Ascending aorta (tissue), 2 donors: ENCODE measurements around the gene EFNA4. TPM values are rescaled to one million over a fixed set of nuclear protein-coding genes. Genes with fewer than 3 reads are reported as not detected.

Source experiments
- DNase-seq, 2 donors: peaks; one replicate each; pipeline ENCODE4 v3.0.0-alpha.2; 2019; ENCODE audit warnings: low spot score in 2 of 2
- H3K27ac ChIP-seq, 2 donors: fragments of 200-600 bp; sonication (generic); one replicate each; pipeline ENCODE4 v1.5.1; 2016 to 2017; ENCODE audit warnings: mild to moderate bottlenecking in 1 of 2
- H3K27me3 ChIP-seq: fragments of 200-600 bp; sonication (generic); one replicate; pipeline ENCODE4 v1.5.1; 2017
- H3K36me3 ChIP-seq, 2 donors: fragments of 200-600 bp; sonication (generic); one replicate each; pipeline ENCODE4 v1.5.1; 2016
- H3K4me1 ChIP-seq, 2 donors: fragments of 200-600 bp; sonication (generic); one replicate each; pipeline ENCODE4 v1.5.1; 2016 to 2017; ENCODE audit warnings: mild to moderate bottlenecking in 1 of 2
- H3K4me3 ChIP-seq, 2 donors: fragments of 200-600 bp; sonication (generic); one replicate each; pipeline ENCODE4 v1.5.1; 2016 to 2017; ENCODE audit warnings: mild to moderate bottlenecking in 1 of 2
- H3K9me3 ChIP-seq, 2 donors: fragments of 200-600 bp; sonication (generic); one replicate each; pipeline ENCODE4 v1.5.1; 2016
- intact Hi-C: fragments of 100-400 bp; cut with DNase I; formaldehyde crosslinking; loops from one replicate; pipeline ENCODE4 v1.15.1; 2023
- total RNA-seq: library from RNA; depleted of rRNA; stranded (reverse); fragments of >200 nt; gene quantifications from one replicate; pipeline ENCODE4 v1.1.0, GENCODE V29; 2016
- TF ChIP-seq, protein P1 (sequence below), 3 experiments: fragments of 200-600 bp in 2 of 3; fragments of 450-650 bp in 1 of 3; sonication (generic) in 2 of 3; IDR thresholded peaks; one replicate each; pipeline ENCODE4 v1.5.1; 2016 to 2019; ENCODE audit warnings: antibody characterized with exemption in 3 of 3, mild to moderate bottlenecking in 1 of 3, moderate library complexity in 1 of 3

Gene EFNA4
- total RNA-seq, 1 donor from 2014 or later = 11.2 TPM

DNA sequence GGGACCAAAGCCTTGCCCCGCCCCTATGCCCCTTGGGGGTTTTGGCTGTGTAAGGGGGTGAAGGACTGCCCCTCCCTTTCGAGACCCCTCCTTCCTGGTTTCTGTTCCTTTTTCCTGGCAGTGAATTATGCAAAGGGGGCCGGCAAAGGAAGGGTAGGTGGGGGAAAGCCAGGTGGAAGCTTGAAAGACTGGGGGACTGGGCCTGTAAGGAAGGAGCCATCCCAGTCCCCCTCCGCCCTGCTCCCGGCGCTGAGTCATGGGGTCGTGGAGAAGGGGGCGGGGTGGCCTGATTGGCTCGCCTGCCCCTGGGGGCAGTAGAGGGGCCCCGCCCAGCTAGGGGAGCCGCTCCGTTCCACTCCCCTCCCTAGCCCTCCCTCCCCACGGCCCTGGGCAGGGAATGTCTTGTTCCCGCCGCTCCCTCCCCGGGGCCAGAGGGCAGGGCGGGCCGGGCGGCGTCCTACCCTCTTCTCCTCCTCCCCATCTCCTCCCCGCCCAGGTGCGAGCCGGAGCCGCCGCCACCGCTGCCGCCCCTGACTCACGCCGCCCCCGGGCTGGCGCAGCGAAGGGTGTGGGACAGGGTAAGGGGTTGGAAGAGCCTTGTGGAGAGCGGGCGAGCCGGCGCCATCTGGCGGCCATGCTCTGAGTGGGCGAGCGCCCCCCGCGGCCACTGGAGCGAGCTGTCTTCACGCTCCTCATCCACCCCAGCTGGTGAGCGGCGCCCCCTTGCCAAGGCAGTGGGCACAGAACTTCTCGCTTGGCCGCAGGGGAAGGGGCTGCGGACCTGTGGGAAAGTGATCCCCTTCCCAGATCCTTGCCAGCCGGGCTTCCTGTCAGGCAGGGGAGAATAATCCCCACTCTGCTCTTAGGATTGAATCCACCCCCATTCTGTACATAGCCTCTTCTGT, 46.2 kb upstream of the EFNA4 start:
- Histone ChIP-seq H3K9me3 (no peaks in the 10 kb centered on the region), H3K36me3 (peaks cover 13 to 28% of the 10 kb centered on the region in 2 donors), H3K27ac (peak overlapping the region; percentile 82 to 89), H3K4me3 (peak overlapping the region; percentile 42 to 59), H3K4me1 (peaks cover 7 to 15% of the 10 kb centered on the region in 2 donors), H3K27me3 (no peaks in the 10 kb centered on the region)
- TF ChIP-seq, protein P1, sequence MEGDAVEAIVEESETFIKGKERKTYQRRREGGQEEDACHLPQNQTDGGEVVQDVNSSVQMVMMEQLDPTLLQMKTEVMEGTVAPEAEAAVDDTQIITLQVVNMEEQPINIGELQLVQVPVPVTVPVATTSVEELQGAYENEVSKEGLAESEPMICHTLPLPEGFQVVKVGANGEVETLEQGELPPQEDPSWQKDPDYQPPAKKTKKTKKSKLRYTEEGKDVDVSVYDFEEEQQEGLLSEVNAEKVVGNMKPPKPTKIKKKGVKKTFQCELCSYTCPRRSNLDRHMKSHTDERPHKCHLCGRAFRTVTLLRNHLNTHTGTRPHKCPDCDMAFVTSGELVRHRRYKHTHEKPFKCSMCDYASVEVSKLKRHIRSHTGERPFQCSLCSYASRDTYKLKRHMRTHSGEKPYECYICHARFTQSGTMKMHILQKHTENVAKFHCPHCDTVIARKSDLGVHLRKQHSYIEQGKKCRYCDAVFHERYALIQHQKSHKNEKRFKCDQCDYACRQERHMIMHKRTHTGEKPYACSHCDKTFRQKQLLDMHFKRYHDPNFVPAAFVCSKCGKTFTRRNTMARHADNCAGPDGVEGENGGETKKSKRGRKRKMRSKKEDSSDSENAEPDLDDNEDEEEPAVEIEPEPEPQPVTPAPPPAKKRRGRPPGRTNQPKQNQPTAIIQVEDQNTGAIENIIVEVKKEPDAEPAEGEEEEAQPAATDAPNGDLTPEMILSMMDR (IDR thresholded peaks at IDR 0.05) = peak; percentile 99 to 100 (median 99)
- DNase-seq = peak; percentile 68 to 96
- intact Hi-C loops = loop anchor here (1.0 to 2.0 kb wide), 5 partner anchors 16 to 80 kb away; partner anchors contain the start of genes CKS1B and PYGO2

DNA sequence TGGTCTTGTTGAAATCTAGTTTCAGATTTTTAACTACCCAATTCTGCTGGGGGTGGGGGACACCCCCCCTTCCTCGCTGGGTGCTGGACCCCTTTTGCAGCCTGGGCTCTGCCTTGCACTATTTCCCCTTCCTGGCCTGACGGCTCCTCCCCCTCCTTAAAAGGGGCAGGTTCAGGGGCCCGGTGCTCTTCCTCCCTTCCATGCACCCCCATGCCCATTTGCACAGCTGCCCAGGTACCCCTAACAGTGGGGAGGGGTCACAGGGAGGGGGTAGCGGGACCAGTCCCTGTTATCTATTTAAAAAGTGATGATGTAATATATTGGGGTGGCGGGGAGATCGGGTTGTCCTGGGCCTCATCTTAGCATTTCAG, 45.6 kb upstream of the EFNA4 start:
- TF ChIP-seq, protein P1 (IDR thresholded peaks at IDR 0.05) = no peak
- Histone ChIP-seq H3K4me1 (peaks cover 7 to 13% of the 10 kb centered on the region in 2 donors), H3K27me3 (no peaks in the 10 kb centered on the region), H3K36me3 (peaks cover 13 to 28% of the 10 kb centered on the region in 2 donors), H3K9me3 (no peaks in the 10 kb centered on the region), H3K4me3 (peak overlapping the region in 1 of 2 donors; percentile 59), H3K27ac (peak overlapping the region; percentile 82 to 89)
- intact Hi-C loops = loop anchor here (1.0 to 2.0 kb wide), 5 partner anchors 17 to 81 kb away; partner anchors contain the start of genes CKS1B and PYGO2
- no peak for DNase-seq

DNA sequence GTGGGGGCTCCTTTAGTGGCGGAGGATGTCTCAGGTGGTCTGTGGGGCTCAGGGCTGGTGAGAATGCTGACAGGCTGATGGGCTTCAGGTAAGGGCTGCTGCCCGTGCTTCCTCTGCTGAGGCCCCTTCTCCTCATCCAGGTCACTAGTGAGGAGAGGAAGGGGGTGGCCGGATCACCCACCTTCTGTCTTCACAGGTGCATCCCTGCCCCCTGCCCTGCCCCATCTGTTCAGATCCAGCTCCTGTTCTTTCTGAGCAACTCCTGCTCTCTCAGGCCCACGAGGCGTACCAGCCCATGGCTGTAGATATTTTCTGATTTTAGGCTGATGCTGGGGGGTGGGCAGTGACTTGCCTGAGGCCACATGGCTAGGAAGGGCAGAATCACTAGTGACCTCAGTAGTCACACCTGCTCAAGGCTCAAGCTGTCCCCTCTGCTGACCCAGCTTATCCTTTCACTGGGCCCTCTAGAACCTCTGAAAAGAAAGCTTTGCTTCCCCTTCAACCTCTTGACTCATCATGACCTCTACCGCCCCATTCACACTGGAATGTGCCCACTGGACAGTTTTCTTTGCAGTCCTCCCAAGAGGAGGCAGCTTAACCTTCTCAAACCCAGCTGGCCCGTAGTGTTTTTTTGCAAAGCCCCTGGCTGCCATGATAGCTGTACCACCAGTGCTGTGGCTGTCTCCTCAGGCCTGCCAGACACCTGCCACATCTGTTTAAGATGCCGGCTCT, 44.8 kb upstream of the EFNA4 start:
- intact Hi-C loops = no loop called here
- TF ChIP-seq, protein P1 (IDR thresholded peaks at IDR 0.05) = no peak
- DNase-seq = no peak
- no peak overlapping the region for H3K27ac ChIP-seq
- no peaks in the 10 kb centered on the region for H3K9me3 ChIP-seq
- H3K36me3 ChIP-seq = peaks cover 13 to 28% of the 10 kb centered on the region in 2 donors
- peaks cover 7 to 13% of the 10 kb centered on the region in 2 donors for H3K4me1 ChIP-seq
- H3K4me3 ChIP-seq = no peak overlapping the region
- no peaks in the 10 kb centered on the region for H3K27me3 ChIP-seq

DNA sequence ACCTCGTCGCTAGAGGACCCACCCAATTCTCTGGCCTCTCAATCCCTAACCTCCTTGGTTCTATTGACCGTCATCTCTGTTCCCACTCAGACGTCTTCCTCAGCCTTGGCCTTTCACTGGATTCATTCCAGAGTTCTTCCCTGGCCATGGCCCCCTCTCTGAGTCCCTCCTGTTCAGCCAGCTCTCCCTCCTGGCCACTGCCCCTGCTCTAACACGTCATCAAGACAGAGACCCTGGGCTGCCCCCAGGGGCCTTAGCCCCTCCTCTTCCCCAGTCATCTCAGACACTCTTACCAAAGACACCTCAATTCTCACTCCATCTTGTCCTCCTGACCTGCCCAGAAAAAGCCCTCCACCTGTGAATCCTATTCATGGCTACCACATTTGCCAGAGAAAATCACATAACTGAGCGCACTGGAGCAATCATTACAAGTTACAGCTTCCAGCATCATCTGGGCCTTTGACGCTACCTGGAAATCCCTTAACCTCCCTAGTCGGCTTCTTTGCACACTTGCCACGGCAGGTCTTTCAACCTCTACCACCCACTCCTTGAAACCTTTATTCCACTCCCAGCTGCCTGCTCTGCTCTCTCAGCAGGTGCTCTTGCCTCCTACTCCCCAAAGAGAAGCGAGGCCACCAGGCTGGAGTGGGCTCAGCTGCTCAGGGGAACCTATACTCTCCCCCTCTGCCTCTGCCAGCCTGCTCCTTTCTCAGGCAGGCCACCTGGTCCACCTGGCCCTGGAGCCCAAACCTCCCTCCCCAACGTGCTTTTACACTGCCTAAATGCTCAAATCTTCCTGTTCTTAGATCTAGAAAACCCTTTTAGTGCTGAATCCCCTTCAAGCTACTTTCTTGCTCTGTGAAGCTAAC, 43.9 kb upstream of the EFNA4 start:
- TF ChIP-seq, protein P1 (IDR thresholded peaks at IDR 0.05) = no peak
- Histone ChIP-seq H3K27ac (no peak overlapping the region), H3K9me3 (no peaks in the 10 kb centered on the region), H3K4me3 (no peak overlapping the region), H3K27me3 (no peaks in the 10 kb centered on the region), H3K36me3 (peaks cover 10 to 21% of the 10 kb centered on the region in 2 donors), H3K4me1 (peaks cover 7 to 13% of the 10 kb centered on the region in 2 donors)
- intact Hi-C loops = no loop called here
- DNase-seq = no peak
